22Rv1 (cell line): ENCODE data around the gene TNNT2.

ENCODE experiments used
- ZFX ChIP-seq: fragments of 450-650 bp; IDR thresholded peaks from 2 replicates; pipeline ENCODE4 v1.6.1; 2017; ENCODE audit warnings: antibody characterized with exemption, borderline replicate concordance
- TF ChIP-seq, protein P1 (sequence below): fragments of 450-650 bp; IDR thresholded peaks from 2 replicates; pipeline ENCODE4 v1.5.1; 2017; ENCODE audit warnings: mild to moderate bottlenecking

DNA sequence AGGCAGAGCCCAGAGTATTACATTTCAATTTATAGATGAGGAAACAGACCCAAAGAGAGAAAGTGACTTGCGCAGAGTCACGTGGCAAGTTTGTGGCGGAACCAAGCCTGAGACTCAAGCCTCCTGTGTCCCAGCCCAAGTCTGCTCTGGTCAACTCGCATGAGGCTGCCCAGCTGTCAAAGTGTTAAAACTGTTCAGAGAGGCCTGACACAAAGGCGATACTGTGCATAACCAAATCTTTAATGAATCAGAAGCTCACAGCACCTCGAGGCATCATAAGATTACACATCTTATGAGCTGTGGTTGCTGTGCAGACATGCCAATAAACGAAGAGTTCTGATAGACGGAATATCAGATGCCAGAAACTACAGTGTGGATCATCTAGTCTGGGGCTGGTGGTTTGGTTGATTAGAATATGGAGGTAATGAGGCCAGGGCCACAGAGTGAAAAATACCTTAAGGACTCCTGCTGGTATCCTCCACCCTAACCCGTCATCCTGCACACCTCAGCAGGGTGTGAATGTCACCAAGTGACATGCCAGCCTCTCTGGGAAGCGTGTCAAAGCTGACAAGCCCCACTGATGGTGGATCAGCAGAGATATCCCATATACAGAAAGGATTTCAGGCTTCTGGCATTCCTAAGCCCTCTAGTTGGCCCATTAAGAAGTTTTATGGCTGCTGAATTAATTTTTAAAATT lies 42.2 kb downstream of the TNNT2 start:
- TF ChIP-seq, protein P1, sequence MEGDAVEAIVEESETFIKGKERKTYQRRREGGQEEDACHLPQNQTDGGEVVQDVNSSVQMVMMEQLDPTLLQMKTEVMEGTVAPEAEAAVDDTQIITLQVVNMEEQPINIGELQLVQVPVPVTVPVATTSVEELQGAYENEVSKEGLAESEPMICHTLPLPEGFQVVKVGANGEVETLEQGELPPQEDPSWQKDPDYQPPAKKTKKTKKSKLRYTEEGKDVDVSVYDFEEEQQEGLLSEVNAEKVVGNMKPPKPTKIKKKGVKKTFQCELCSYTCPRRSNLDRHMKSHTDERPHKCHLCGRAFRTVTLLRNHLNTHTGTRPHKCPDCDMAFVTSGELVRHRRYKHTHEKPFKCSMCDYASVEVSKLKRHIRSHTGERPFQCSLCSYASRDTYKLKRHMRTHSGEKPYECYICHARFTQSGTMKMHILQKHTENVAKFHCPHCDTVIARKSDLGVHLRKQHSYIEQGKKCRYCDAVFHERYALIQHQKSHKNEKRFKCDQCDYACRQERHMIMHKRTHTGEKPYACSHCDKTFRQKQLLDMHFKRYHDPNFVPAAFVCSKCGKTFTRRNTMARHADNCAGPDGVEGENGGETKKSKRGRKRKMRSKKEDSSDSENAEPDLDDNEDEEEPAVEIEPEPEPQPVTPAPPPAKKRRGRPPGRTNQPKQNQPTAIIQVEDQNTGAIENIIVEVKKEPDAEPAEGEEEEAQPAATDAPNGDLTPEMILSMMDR, result no peak
- TF ChIP-seq ZFX, result no peak
